Naive B cell (primary cell): ENCODE data around the gene PYDC1. TPM values are rescaled to one million over a fixed set of nuclear protein-coding genes. Genes with fewer than 3 reads are reported as not detected.

Experiments
- ATAC-seq, 2 donors: fragments of 150-1000 bp; cut with Tn5 transposase; 2 replicates each; pipeline ENCODE4 v1.10.0; 2021; ENCODE audit warnings: low read depth in 2 of 2, mild to moderate bottlenecking in 2 of 2, moderate library complexity in 2 of 2
- DNase-seq: peaks from one replicate; pipeline ENCODE4 v3.0.0; 2022
- H3K27ac Mint-ChIP-seq, 6 donors: one replicate each; pipeline ENCODE4 v1.8.0; 2020 to 2022; ENCODE audit warnings: mild to moderate bottlenecking in 6 of 6, mixed read lengths in 6 of 6, moderate library complexity in 5 of 6, inconsistent platforms in 2 of 6
- H3K27me3 Mint-ChIP-seq, 3 donors: one replicate each; pipeline ENCODE4 v1.8.0; 2021 to 2022; ENCODE audit warnings: mixed read lengths in 3 of 3, mild to moderate bottlenecking in 1 of 3
- H3K36me3 Mint-ChIP-seq, 2 donors: one replicate each; pipeline ENCODE4 v1.8.0; 2020 to 2022; ENCODE audit warnings: mixed read lengths in 2 of 2, inconsistent platforms in 1 of 2, mild to moderate bottlenecking in 1 of 2
- H3K4me1 Mint-ChIP-seq, 3 donors: one replicate each; pipeline ENCODE4 v1.8.0; 2020 to 2022; ENCODE audit warnings: mixed read lengths in 3 of 3, inconsistent platforms in 1 of 3, mild to moderate bottlenecking in 1 of 3, moderate library complexity in 1 of 3
- H3K4me3 Mint-ChIP-seq, 8 donors: one replicate each; pipeline ENCODE4 v1.8.0; 2020 to 2022; ENCODE audit warnings: mild to moderate bottlenecking in 8 of 8, mixed read lengths in 8 of 8, moderate library complexity in 8 of 8, inconsistent platforms in 2 of 8
- H3K9me3 Mint-ChIP-seq, 7 donors: one replicate each; pipeline ENCODE4 v1.8.0; 2020 to 2022; ENCODE audit warnings: mixed read lengths in 7 of 7, mild to moderate bottlenecking in 5 of 7, inconsistent platforms in 2 of 7, moderate library complexity in 1 of 7
- polyA plus RNA-seq, 6 donors: library from polyadenylated mRNA; unstranded; fragments of 300-500 nt; fragmentation: Illumina TruSeq; gene quantifications; one replicate each; pipeline ENCODE4 v1.2.3, GENCODE V29; 2021; ENCODE audit warnings: low read depth in 6 of 6

PYDC1 gene
- polyA plus RNA-seq, 6 donors from 2014 or later = not detected

- Mint-ChIP-seq H3K4me3 (peak overlapping the region in 6 of 8 donors; percentile 3 to 85 (median 60)), H3K4me1 (peaks cover 6 to 24% (median 18%) of the 10 kb centered on the region in 3 donors), H3K36me3 (no peaks in the 10 kb centered on the region), H3K27me3 (peaks cover 7 to 21% (median 14%) of the 10 kb centered on the region in 3 donors), H3K9me3 (no peaks in the 10 kb centered on the region), H3K27ac (peak overlapping the region in 4 of 6 donors; percentile 1 to 82 (median 33))
- peak; percentile 97 for ATAC-seq
- DNase-seq = peak; percentile 81
These were observed 27.1 kb upstream of the PYDC1 start for GRCh38 chr16:31243734-31244670.

- no peak for ATAC-seq
- Mint-ChIP-seq H3K27ac (no peak overlapping the region), H3K4me1 (peaks cover 6 to 24% (median 18%) of the 10 kb centered on the region in 3 donors), H3K9me3 (no peaks in the 10 kb centered on the region), H3K4me3 (no peak overlapping the region), H3K27me3 (peaks cover 7 to 17% (median 13%) of the 10 kb centered on the region in 3 donors), H3K36me3 (no peaks in the 10 kb centered on the region)
- DNase-seq = no peak
These were observed 25.3 kb upstream of the PYDC1 start for GRCh38 chr16:31242206-31242605.

GRCh38 chr16:31238041-31238440, 21.1 kb upstream of the PYDC1 start:
- Mint-ChIP-seq H3K27me3 (peaks cover 7 to 21% (median 13%) of the 10 kb centered on the region in 3 donors), H3K9me3 (peaks cover 0 to 10% (median 2%) of the 10 kb centered on the region in 7 donors), H3K27ac (no peak overlapping the region), H3K4me1 (peaks cover 0 to 9% (median 5%) of the 10 kb centered on the region in 3 donors), H3K4me3 (no peak overlapping the region), H3K36me3 (peaks cover 4 to 10% of the 10 kb centered on the region in 2 donors)
- DNase-seq = no peak
- ATAC-seq = no peak

GRCh38 chr16:31229501-31229900, 12.6 kb upstream of the PYDC1 start:
- Mint-ChIP-seq H3K27ac (no peak overlapping the region), H3K4me1 (peaks cover 0 to 4% (median 0%) of the 10 kb centered on the region in 3 donors), H3K36me3 (peaks cover 4 to 6% of the 10 kb centered on the region in 2 donors), H3K9me3 (peaks cover 0 to 5% (median 0%) of the 10 kb centered on the region in 7 donors), H3K4me3 (no peak overlapping the region), H3K27me3 (peaks cover 0 to 11% (median 9%) of the 10 kb centered on the region in 3 donors)
- DNase-seq = no peak
- no peak for ATAC-seq

GRCh38 chr16:31228206-31228605, 11.3 kb upstream of the PYDC1 start:
- Mint-ChIP-seq H3K27me3 (peaks cover 0 to 11% (median 4%) of the 10 kb centered on the region in 3 donors), H3K4me1 (peaks cover 0 to 4% (median 0%) of the 10 kb centered on the region in 3 donors), H3K4me3 (no peak overlapping the region)

GRCh38 chr16:31225193-31225592, 8.3 kb upstream of the PYDC1 start:
- DNase-seq (no peak), ATAC-seq (no peak)
- H3K27ac Mint-ChIP-seq = peak overlapping the region in 1 of 6 donors; percentile 31
- peak overlapping the region in 1 of 8 donors; percentile 61 for H3K4me3 Mint-ChIP-seq
- peaks cover 18 to 27% (median 19%) of the 10 kb centered on the region in 3 donors for H3K27me3 Mint-ChIP-seq
- H3K36me3 Mint-ChIP-seq = peaks cover 0 to 8% of the 10 kb centered on the region in 2 donors
- no peaks in the 10 kb centered on the region for H3K9me3 Mint-ChIP-seq
- H3K4me1 Mint-ChIP-seq = peaks cover 4 to 8% (median 5%) of the 10 kb centered on the region in 3 donors

More at GRCh38 chr16:31228206-31228605, 11.3 kb upstream of the PYDC1 start:
- no peak for ATAC-seq
- DNase-seq = no peak
- no peaks in the 10 kb centered on the region for H3K36me3 Mint-ChIP-seq
- no peak overlapping the region for H3K27ac Mint-ChIP-seq
- H3K9me3 Mint-ChIP-seq = no peaks in the 10 kb centered on the region

- ATAC-seq = no peak
- Mint-ChIP-seq H3K9me3 (no peaks in the 10 kb centered on the region), H3K27me3 (peaks cover 19 to 26% (median 20%) of the 10 kb centered on the region in 3 donors), H3K36me3 (peaks cover 0 to 8% of the 10 kb centered on the region in 2 donors), H3K4me1 (peaks cover 4 to 8% (median 5%) of the 10 kb centered on the region in 3 donors), H3K27ac (no peak overlapping the region), H3K4me3 (no peak overlapping the region)
- DNase-seq = no peak
These were observed 7.4 kb upstream of the PYDC1 start for GRCh38 chr16:31224092-31224955.

- ATAC-seq (no peak), DNase-seq (no peak)
- Mint-ChIP-seq H3K4me3 (no peak overlapping the region), H3K4me1 (peaks cover 4 to 6% (median 5%) of the 10 kb centered on the region in 3 donors), H3K27me3 (peaks cover 20 to 33% (median 31%) of the 10 kb centered on the region in 3 donors), H3K27ac (no peak overlapping the region), H3K9me3 (no peaks in the 10 kb centered on the region), H3K36me3 (peaks cover 0 to 8% of the 10 kb centered on the region in 2 donors)
These were observed 6.1 kb upstream of the PYDC1 start for GRCh38 chr16:31223044-31223443.

- Mint-ChIP-seq H3K27me3 (peaks cover 28 to 42% (median 38%) of the 10 kb centered on the region in 3 donors), H3K36me3 (peaks cover 0 to 8% of the 10 kb centered on the region in 2 donors), H3K9me3 (no peaks in the 10 kb centered on the region), H3K27ac (peak overlapping the region in 1 of 6 donors; percentile 28), H3K4me1 (peaks cover 8 to 19% (median 16%) of the 10 kb centered on the region in 3 donors), H3K4me3 (peak overlapping the region in 1 of 8 donors; percentile 54)
- DNase-seq = no peak
- no peak for ATAC-seq
These were observed 4.6 kb upstream of the PYDC1 start for GRCh38 chr16:31221357-31222160.

GRCh38 chr16:31219154-31219741, 2.3 kb upstream of the PYDC1 start:
- ATAC-seq (no peak), DNase-seq (no peak)
- no peak overlapping the region for H3K4me3 Mint-ChIP-seq
- H3K9me3 Mint-ChIP-seq = no peaks in the 10 kb centered on the region
- H3K36me3 Mint-ChIP-seq = peaks cover 0 to 8% of the 10 kb centered on the region in 2 donors
- H3K27ac Mint-ChIP-seq = no peak overlapping the region
- peaks cover 18 to 34% (median 32%) of the 10 kb centered on the region in 3 donors for H3K4me1 Mint-ChIP-seq
- H3K27me3 Mint-ChIP-seq = peaks cover 36 to 61% (median 47%) of the 10 kb centered on the region in 3 donors

- H3K4me1 Mint-ChIP-seq = peaks cover 18 to 44% (median 43%) of the 10 kb centered on the region in 3 donors
- H3K4me3 Mint-ChIP-seq = peak overlapping the region in 6 of 8 donors; percentile 65 to 85 (median 82)
- DNase-seq = no peak
- H3K9me3 Mint-ChIP-seq = no peaks in the 10 kb centered on the region
- peaks cover 0 to 8% of the 10 kb centered on the region in 2 donors for H3K36me3 Mint-ChIP-seq
- H3K27me3 Mint-ChIP-seq = peaks cover 41 to 77% (median 58%) of the 10 kb centered on the region in 3 donors
- no peak overlapping the region for H3K27ac Mint-ChIP-seq
- no peak for ATAC-seq
These were observed 198 bp upstream of the PYDC1 start for GRCh38 chr16:31217136-31217530.
